ENCODE results near the gene VEGFD. TPM values are rescaled to one million over a fixed set of nuclear protein-coding genes. Genes with fewer than 3 reads are reported as not detected.

The VEGFD gene
- total and polyA plus RNA-seq, 2 donors (not counting 1 experiment from before 2014, with no cell fraction given), result 2.0 to 7.9 TPM

GRCh38 chrX:15344106-15344505 is 40.1 kb downstream of the VEGFD start:
- H3K9me3 ChIP-seq (ENCODE audit: control insufficient read depth, insufficient read depth, low read depth, low read length), result no peaks in the 10 kb centered on the region
- DNase-seq (ENCODE audit: low read depth in 2 of 2), result no peak
- peaks cover 2% of the 10 kb centered on the region for H3K4me1 ChIP-seq (ENCODE audit: control insufficient read depth, extremely low read depth, insufficient read depth, low read length)
- H4K20me1 ChIP-seq (ENCODE audit: control insufficient read depth, extremely low read depth, insufficient read depth, low read length), result no peaks in the 10 kb centered on the region
- H3K36me3 ChIP-seq (ENCODE audit: control insufficient read depth, insufficient read depth, low read length), result no peaks in the 10 kb centered on the region
- H2AFZ ChIP-seq (ENCODE audit: low read length), result no peak overlapping the region
- no peak overlapping the region for H3K9ac ChIP-seq (ENCODE audit: insufficient read depth, low read length)
- H3K79me2 ChIP-seq (ENCODE audit: control insufficient read depth, insufficient read depth, low read length), result no peaks in the 10 kb centered on the region
- H3K27ac ChIP-seq (ENCODE audit: insufficient read depth, low read length), result no peak overlapping the region
- no peak overlapping the region for H3K4me3 ChIP-seq (replicated peaks in 1 of 4; ENCODE audit: control extremely low read depth in 1 of 4, insufficient read depth in 1 of 4, low read depth in 3 of 4, low read length in 4 of 4)
- no peak for TF ChIP-seq EZH2 (IDR thresholded peaks at IDR 0.05; ENCODE audit: low read length, missing control alignments)
- no peak for TF ChIP-seq CTCF (conservative IDR thresholded peaks at IDR 0.05 in 1 of 2, IDR thresholded peaks at IDR 0.05 in 1 of 2; ENCODE audit: low read depth in 1 of 2, low read length in 2 of 2)
- no peak overlapping the region for H3K4me2 ChIP-seq (ENCODE audit: extremely low read depth, insufficient read depth, low read length)
- H3K27me3 ChIP-seq (ENCODE audit: control insufficient read depth, insufficient read depth, low read length), result no peaks in the 10 kb centered on the region

GRCh38 chrX:15343075-15343476 is 41.1 kb downstream of the VEGFD start:
- Histone ChIP-seq H2AFZ (ENCODE audit: low read length) (no peak overlapping the region), H3K36me3 (ENCODE audit: control insufficient read depth, insufficient read depth, low read length) (no peaks in the 10 kb centered on the region), H3K27me3 (ENCODE audit: control insufficient read depth, insufficient read depth, low read length) (peaks cover 4% of the 10 kb centered on the region), H4K20me1 (ENCODE audit: control insufficient read depth, extremely low read depth, insufficient read depth, low read length) (no peaks in the 10 kb centered on the region), H3K9ac (ENCODE audit: insufficient read depth, low read length) (no peak overlapping the region), H3K4me2 (ENCODE audit: extremely low read depth, insufficient read depth, low read length) (no peak overlapping the region), H3K4me1 (ENCODE audit: control insufficient read depth, extremely low read depth, insufficient read depth, low read length) (peaks cover 2% of the 10 kb centered on the region), H3K4me3 (replicated peaks in 1 of 4; ENCODE audit: control extremely low read depth in 1 of 4, insufficient read depth in 1 of 4, low read depth in 3 of 4, low read length in 4 of 4) (no peak overlapping the region), H3K79me2 (ENCODE audit: control insufficient read depth, insufficient read depth, low read length) (no peaks in the 10 kb centered on the region), H3K9me3 (ENCODE audit: control insufficient read depth, insufficient read depth, low read depth, low read length) (no peaks in the 10 kb centered on the region), H3K27ac (ENCODE audit: insufficient read depth, low read length) (no peak overlapping the region)
- no peak for TF ChIP-seq CTCF (conservative IDR thresholded peaks at IDR 0.05 in 1 of 2, IDR thresholded peaks at IDR 0.05 in 1 of 2; ENCODE audit: low read depth in 1 of 2, low read length in 2 of 2)
- no peak for TF ChIP-seq EZH2 (IDR thresholded peaks at IDR 0.05; ENCODE audit: low read length, missing control alignments)
- DNase-seq (ENCODE audit: low read depth in 2 of 2), result peak in 1 of 2 donors; percentile 83

GRCh38 chrX:15340867-15341266 is 43.3 kb downstream of the VEGFD start:
- no peak overlapping the region for H3K9ac ChIP-seq (ENCODE audit: insufficient read depth, low read length)
- H3K4me2 ChIP-seq (ENCODE audit: extremely low read depth, insufficient read depth, low read length), result no peak overlapping the region
- DNase-seq (ENCODE audit: low read depth in 2 of 2), result no peak

More at GRCh38 chrX:15340867-15341266, 43.3 kb downstream of the VEGFD start:
- H4K20me1 ChIP-seq (ENCODE audit: control insufficient read depth, extremely low read depth, insufficient read depth, low read length), result no peaks in the 10 kb centered on the region
- peaks cover 2% of the 10 kb centered on the region for H3K4me1 ChIP-seq (ENCODE audit: control insufficient read depth, extremely low read depth, insufficient read depth, low read length)
- H3K27me3 ChIP-seq (ENCODE audit: control insufficient read depth, insufficient read depth, low read length), result peaks cover 4% of the 10 kb centered on the region
- H3K9me3 ChIP-seq (ENCODE audit: control insufficient read depth, insufficient read depth, low read depth, low read length), result no peaks in the 10 kb centered on the region
- no peaks in the 10 kb centered on the region for H3K36me3 ChIP-seq (ENCODE audit: control insufficient read depth, insufficient read depth, low read length)
- H3K79me2 ChIP-seq (ENCODE audit: control insufficient read depth, insufficient read depth, low read length), result no peaks in the 10 kb centered on the region
- no peak overlapping the region for H3K27ac ChIP-seq (ENCODE audit: insufficient read depth, low read length)
- H2AFZ ChIP-seq (ENCODE audit: low read length), result no peak overlapping the region
- TF ChIP-seq CTCF (conservative IDR thresholded peaks at IDR 0.05 in 1 of 2, IDR thresholded peaks at IDR 0.05 in 1 of 2; ENCODE audit: low read depth in 1 of 2, low read length in 2 of 2) (no peak), EZH2 (IDR thresholded peaks at IDR 0.05; ENCODE audit: low read length, missing control alignments) (no peak)
- H3K4me3 ChIP-seq (replicated peaks in 1 of 4; ENCODE audit: control extremely low read depth in 1 of 4, insufficient read depth in 1 of 4, low read depth in 3 of 4, low read length in 4 of 4), result no peak overlapping the region
